ENCODE results near the gene CCDC110.

CCDC110 gene

DNA sequence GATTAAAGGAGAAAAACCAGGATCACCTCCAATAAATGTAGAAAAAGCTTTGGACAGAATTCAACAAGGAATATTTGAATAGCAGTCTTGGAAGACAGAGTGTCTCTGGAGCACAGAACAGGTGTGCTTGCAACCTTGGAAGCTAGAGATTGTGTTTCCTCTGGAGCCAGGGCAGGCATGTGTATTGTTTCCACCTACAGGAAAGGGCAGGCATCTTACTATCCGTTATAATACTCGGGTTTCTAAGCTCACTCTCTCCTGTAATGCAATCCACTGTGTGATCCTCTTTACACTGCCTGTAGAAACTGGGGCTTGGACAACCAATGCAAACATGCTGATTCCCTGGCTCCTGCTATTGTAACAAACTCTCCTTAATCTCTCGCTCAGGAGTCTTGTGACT lies 14.4 kb downstream of the CCDC110 start:
- Histone ChIP-seq H4K20me1 (ENCODE audit: control insufficient read depth, insufficient read depth, low read depth, low read length) (no peaks in the 10 kb centered on the region), H3K79me2 (ENCODE audit: control insufficient read depth, low read length) (no peaks in the 10 kb centered on the region), H3K9me3 (ENCODE audit: control insufficient read depth, insufficient read depth, low read length) (no peaks in the 10 kb centered on the region), H3K4me3 (ENCODE audit: low read length) (no peak overlapping the region), H3K27me3 (ENCODE audit: control insufficient read depth, low read length) (peaks cover 29% of the 10 kb centered on the region), H3F3A (ENCODE audit: control insufficient read depth, insufficient read depth) (no peaks in the 10 kb centered on the region), H3K4me1 (ENCODE audit: control insufficient read depth, low read length) (no peaks in the 10 kb centered on the region), H3K36me3 (ENCODE audit: control insufficient read depth, low read length) (no peaks in the 10 kb centered on the region), H3K4me2 (ENCODE audit: low read length) (no peak overlapping the region), H3K27ac (ENCODE audit: low read depth, low read length) (no peak overlapping the region), H3K9me2 (replicated peaks; ENCODE audit: control insufficient read depth, low read length) (no peaks in the 10 kb centered on the region)
- TF ChIP-seq CTCF (IDR thresholded peaks at IDR 0.05; ENCODE audit: low read depth, low read length, poor library complexity, severe bottlenecking): no peak

GRCh38 chr4:185456131-185456530 lies 15.4 kb downstream of the CCDC110 start:
- Histone ChIP-seq H3K4me2 (ENCODE audit: low read length) (no peak overlapping the region), H3K27ac (ENCODE audit: low read depth, low read length) (no peak overlapping the region), H3K36me3 (ENCODE audit: control insufficient read depth, low read length) (no peaks in the 10 kb centered on the region), H3K79me2 (ENCODE audit: control insufficient read depth, low read length) (no peaks in the 10 kb centered on the region), H3K27me3 (ENCODE audit: control insufficient read depth, low read length) (peaks cover 33% of the 10 kb centered on the region), H4K20me1 (ENCODE audit: control insufficient read depth, insufficient read depth, low read depth, low read length) (no peaks in the 10 kb centered on the region), H3K9me3 (ENCODE audit: control insufficient read depth, insufficient read depth, low read length) (no peaks in the 10 kb centered on the region), H3K4me3 (ENCODE audit: low read length) (no peak overlapping the region), H3K4me1 (ENCODE audit: control insufficient read depth, low read length) (no peaks in the 10 kb centered on the region), H3K9me2 (replicated peaks; ENCODE audit: control insufficient read depth, low read length) (no peaks in the 10 kb centered on the region), H3F3A (ENCODE audit: control insufficient read depth, insufficient read depth) (no peaks in the 10 kb centered on the region)
- TF ChIP-seq CTCF (IDR thresholded peaks at IDR 0.05; ENCODE audit: low read depth, low read length, poor library complexity, severe bottlenecking) (no peak), EZH2phosphoT487 (IDR thresholded peaks at IDR 0.05; ENCODE audit: borderline replicate concordance, low read length) (no peak)

DNA sequence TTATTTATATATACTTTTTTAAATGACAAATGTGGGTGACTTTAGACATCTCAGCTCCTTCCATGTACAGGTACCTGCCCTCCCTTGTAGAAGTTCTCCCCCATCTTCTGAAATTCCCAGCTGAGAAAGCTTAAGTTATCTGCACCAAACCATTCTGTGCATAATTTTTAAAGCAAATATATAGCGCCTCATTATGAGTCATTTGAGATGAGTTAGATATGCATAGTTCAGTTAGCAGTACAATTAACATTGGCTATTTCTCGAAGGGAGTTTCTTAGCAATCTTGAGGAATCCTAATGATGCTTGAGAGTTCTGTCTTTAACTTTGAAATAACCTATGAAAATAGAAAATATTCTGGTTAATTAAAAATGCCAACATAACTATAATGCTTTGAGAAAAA lies 26.3 kb downstream of the CCDC110 start:
- H3K27me3 ChIP-seq (ENCODE audit: control insufficient read depth, low read length): no peaks in the 10 kb centered on the region

More for the DNA sequence above, 26.3 kb downstream of the CCDC110 start:
- no peaks in the 10 kb centered on the region for H3K36me3 ChIP-seq (ENCODE audit: control insufficient read depth, low read length)
- no peak overlapping the region for H3K27ac ChIP-seq (ENCODE audit: low read depth, low read length)
- no peaks in the 10 kb centered on the region for H3K4me1 ChIP-seq (ENCODE audit: control insufficient read depth, low read length)
- H3K9me2 ChIP-seq (replicated peaks; ENCODE audit: control insufficient read depth, low read length): no peaks in the 10 kb centered on the region
- no peak overlapping the region for H3K4me3 ChIP-seq (ENCODE audit: low read length)
- no peaks in the 10 kb centered on the region for H3F3A ChIP-seq (ENCODE audit: control insufficient read depth, insufficient read depth)
- no peaks in the 10 kb centered on the region for H3K9me3 ChIP-seq (ENCODE audit: control insufficient read depth, insufficient read depth, low read length)
- H3K4me2 ChIP-seq (ENCODE audit: low read length): no peak overlapping the region
- no peaks in the 10 kb centered on the region for H3K79me2 ChIP-seq (ENCODE audit: control insufficient read depth, low read length)
- no peaks in the 10 kb centered on the region for H4K20me1 ChIP-seq (ENCODE audit: control insufficient read depth, insufficient read depth, low read depth, low read length)
- TF ChIP-seq EZH2phosphoT487 (IDR thresholded peaks at IDR 0.05; ENCODE audit: borderline replicate concordance, low read length) (no peak), CTCF (IDR thresholded peaks at IDR 0.05; ENCODE audit: low read depth, low read length, poor library complexity, severe bottlenecking) (no peak)

Measured in DOHH2 (cell line).